Measurements from ENCODE around the gene ATP8A2.

DNA sequence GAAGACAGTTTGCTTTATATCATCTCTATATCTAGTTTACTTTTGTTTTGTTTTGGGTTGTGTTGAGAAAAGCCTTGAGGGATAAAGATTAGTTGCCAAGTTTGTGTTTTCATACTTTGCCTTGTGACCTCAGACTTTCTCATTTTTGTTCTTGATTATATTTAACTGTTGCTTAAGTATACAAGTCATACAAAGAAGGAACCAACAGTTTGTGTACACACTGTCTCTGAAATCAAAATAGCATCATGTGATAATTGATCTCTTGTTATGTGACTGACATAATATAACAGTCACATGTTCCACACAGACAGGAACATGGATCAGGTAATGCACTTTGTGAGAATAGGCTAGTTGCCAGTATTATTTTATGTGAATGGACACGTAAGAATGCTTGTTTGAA is 609.3 kb downstream of the ATP8A2 start:
- TF ChIP-seq POLR2AphosphoS5 (IDR thresholded peaks at IDR 0.05; ENCODE audit: borderline replicate concordance, low read depth, low read length) (no peak), EZH2 (IDR thresholded peaks at IDR 0.05) (no peak)
